ENCODE data around the gene ADH7.

DNA sequence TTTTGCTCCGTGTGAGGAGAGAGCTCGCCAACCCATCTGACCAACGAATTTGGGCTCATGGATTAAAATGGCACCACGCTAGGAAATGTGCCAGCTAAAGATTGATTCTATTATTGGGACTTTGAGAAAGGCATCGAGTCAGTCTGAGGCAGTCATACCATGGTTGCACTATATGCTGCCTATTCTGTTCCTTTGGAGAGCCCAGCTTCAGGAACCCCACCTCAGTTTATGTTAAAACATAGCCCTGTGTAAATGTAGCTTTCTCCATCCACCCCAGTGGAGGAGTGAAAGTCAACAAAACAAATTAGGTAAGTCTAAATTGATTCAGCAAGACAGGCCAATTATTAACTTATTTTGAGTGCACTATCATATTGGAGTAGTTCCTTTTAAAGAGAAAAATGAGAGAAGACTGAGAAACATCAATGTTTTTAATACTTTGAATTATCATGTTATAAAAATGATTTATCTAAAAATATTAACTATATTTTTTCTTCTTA is 24.5 kb upstream of the ADH7 start:
- TF ChIP-seq POLR2A (IDR thresholded peaks at IDR 0.05; ENCODE audit: low read depth, low read length) (no peak), MAZ (IDR thresholded peaks at IDR 0.05; ENCODE audit: borderline replicate concordance, low read depth, low read length) (no peak), RFX5 (IDR thresholded peaks at IDR 0.05; ENCODE audit: low read depth, low read length) (no peak), MXI1 (IDR thresholded peaks at IDR 0.05; ENCODE audit: borderline replicate concordance, low read depth, low read length) (no peak), SMC3 (IDR thresholded peaks at IDR 0.05; ENCODE audit: low read depth, low read length) (no peak)
- TF ChIP-seq, protein P1, sequence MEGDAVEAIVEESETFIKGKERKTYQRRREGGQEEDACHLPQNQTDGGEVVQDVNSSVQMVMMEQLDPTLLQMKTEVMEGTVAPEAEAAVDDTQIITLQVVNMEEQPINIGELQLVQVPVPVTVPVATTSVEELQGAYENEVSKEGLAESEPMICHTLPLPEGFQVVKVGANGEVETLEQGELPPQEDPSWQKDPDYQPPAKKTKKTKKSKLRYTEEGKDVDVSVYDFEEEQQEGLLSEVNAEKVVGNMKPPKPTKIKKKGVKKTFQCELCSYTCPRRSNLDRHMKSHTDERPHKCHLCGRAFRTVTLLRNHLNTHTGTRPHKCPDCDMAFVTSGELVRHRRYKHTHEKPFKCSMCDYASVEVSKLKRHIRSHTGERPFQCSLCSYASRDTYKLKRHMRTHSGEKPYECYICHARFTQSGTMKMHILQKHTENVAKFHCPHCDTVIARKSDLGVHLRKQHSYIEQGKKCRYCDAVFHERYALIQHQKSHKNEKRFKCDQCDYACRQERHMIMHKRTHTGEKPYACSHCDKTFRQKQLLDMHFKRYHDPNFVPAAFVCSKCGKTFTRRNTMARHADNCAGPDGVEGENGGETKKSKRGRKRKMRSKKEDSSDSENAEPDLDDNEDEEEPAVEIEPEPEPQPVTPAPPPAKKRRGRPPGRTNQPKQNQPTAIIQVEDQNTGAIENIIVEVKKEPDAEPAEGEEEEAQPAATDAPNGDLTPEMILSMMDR (conservative IDR thresholded peaks at IDR 0.05; ENCODE audit: low read depth, low read length) = no peak
